Measurements from ENCODE around the gene STRN3. TPM values are rescaled to one million over a fixed set of nuclear protein-coding genes. Genes with fewer than 3 reads are reported as not detected.

Gene STRN3
- total and polyA plus RNA-seq, 2 experiments from 2014 or later = 10.1 to 53.8 TPM

- H3K4me1 ChIP-seq (ENCODE audit: insufficient read depth) = no peaks in the 10 kb centered on the region
- TF ChIP-seq EZH2 (IDR thresholded peaks at IDR 0.05; ENCODE audit: borderline replicate concordance) = no peak
- H4K20me1 ChIP-seq (ENCODE audit: insufficient read depth, poor library complexity, severe bottlenecking) = no peaks in the 10 kb centered on the region
- no peaks in the 10 kb centered on the region for H3K9me2 ChIP-seq (replicated peaks; ENCODE audit: insufficient read depth)
- no peak overlapping the region for H3K4me2 ChIP-seq
- H3K9me3 ChIP-seq (ENCODE audit: low read depth) = no peaks in the 10 kb centered on the region
- 100% methylated on average over 1 of the region's 1 CpG for WGBS (ENCODE audit: low lambda C conversion rate, missing lambda C conversion rate)
- H3K27ac ChIP-seq = no peak overlapping the region
- no peaks in the 10 kb centered on the region for H3K79me2 ChIP-seq
- DNase-seq (ENCODE audit: low spot score) = no peak
- H2AFZ ChIP-seq = no peak overlapping the region
- H3K4me3 ChIP-seq = no peak overlapping the region
- no peaks in the 10 kb centered on the region for H3K36me3 ChIP-seq (replicated peaks; ENCODE audit: insufficient read depth, low read depth)
- H3K27me3 ChIP-seq = peaks cover 4% of the 10 kb centered on the region
Measured at GRCh38 chr14:30882431-30882830, 143.7 kb downstream of the STRN3 start.

- Histone ChIP-seq H3K9me3 (ENCODE audit: low read depth) (no peaks in the 10 kb centered on the region), H4K20me1 (ENCODE audit: insufficient read depth, poor library complexity, severe bottlenecking) (no peaks in the 10 kb centered on the region), H3K4me2 (no peak overlapping the region), H3K27ac (no peak overlapping the region), H3K79me2 (no peaks in the 10 kb centered on the region), H3K9me2 (replicated peaks; ENCODE audit: insufficient read depth) (no peaks in the 10 kb centered on the region), H2AFZ (no peak overlapping the region), H3K36me3 (replicated peaks; ENCODE audit: insufficient read depth, low read depth) (no peaks in the 10 kb centered on the region), H3K4me1 (ENCODE audit: insufficient read depth) (peaks cover 15% of the 10 kb centered on the region), H3K4me3 (no peak overlapping the region), H3K27me3 (peaks cover 53% of the 10 kb centered on the region)
- TF ChIP-seq EZH2 (IDR thresholded peaks at IDR 0.05; ENCODE audit: borderline replicate concordance) (no peak), EZH2phosphoT487 (IDR thresholded peaks at IDR 0.05; ENCODE audit: low read depth, severe bottlenecking, unreplicated experiment) (no peak)
- TF ChIP-seq, protein P1, sequence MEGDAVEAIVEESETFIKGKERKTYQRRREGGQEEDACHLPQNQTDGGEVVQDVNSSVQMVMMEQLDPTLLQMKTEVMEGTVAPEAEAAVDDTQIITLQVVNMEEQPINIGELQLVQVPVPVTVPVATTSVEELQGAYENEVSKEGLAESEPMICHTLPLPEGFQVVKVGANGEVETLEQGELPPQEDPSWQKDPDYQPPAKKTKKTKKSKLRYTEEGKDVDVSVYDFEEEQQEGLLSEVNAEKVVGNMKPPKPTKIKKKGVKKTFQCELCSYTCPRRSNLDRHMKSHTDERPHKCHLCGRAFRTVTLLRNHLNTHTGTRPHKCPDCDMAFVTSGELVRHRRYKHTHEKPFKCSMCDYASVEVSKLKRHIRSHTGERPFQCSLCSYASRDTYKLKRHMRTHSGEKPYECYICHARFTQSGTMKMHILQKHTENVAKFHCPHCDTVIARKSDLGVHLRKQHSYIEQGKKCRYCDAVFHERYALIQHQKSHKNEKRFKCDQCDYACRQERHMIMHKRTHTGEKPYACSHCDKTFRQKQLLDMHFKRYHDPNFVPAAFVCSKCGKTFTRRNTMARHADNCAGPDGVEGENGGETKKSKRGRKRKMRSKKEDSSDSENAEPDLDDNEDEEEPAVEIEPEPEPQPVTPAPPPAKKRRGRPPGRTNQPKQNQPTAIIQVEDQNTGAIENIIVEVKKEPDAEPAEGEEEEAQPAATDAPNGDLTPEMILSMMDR (IDR thresholded peaks at IDR 0.05; ENCODE audit: poor library complexity) = no peak
- DNase-seq (ENCODE audit: low spot score) = no peak
- WGBS (ENCODE audit: low lambda C conversion rate, missing lambda C conversion rate) = 84% methylated on average over 4 of the region's 4 CpGs
Measured at GRCh38 chr14:30876692-30877091, 149.5 kb downstream of the STRN3 start.

GRCh38 chr14:30875788-30876053 lies 150.5 kb downstream of the STRN3 start:
- Histone ChIP-seq H3K36me3 (replicated peaks; ENCODE audit: insufficient read depth, low read depth) (no peaks in the 10 kb centered on the region), H3K79me2 (no peaks in the 10 kb centered on the region), H3K27ac (no peak overlapping the region), H3K9me2 (replicated peaks; ENCODE audit: insufficient read depth) (no peaks in the 10 kb centered on the region), H3K9me3 (ENCODE audit: low read depth) (no peaks in the 10 kb centered on the region), H3K4me3 (peak overlapping the region; percentile 7), H3K4me1 (ENCODE audit: insufficient read depth) (peaks cover 15% of the 10 kb centered on the region), H3K27me3 (peaks cover 53% of the 10 kb centered on the region), H4K20me1 (ENCODE audit: insufficient read depth, poor library complexity, severe bottlenecking) (no peaks in the 10 kb centered on the region), H2AFZ (peak overlapping the region; percentile 88), H3K4me2 (peak overlapping the region; percentile 99)
- 28% methylated on average over 9 of the region's 9 CpGs for WGBS (ENCODE audit: low lambda C conversion rate, missing lambda C conversion rate)
- TF ChIP-seq, protein P1 (IDR thresholded peaks at IDR 0.05; ENCODE audit: poor library complexity) = no peak
- TF ChIP-seq EZH2phosphoT487 (IDR thresholded peaks at IDR 0.05; ENCODE audit: low read depth, severe bottlenecking, unreplicated experiment) = no peak
- no peak for TF ChIP-seq EZH2 (IDR thresholded peaks at IDR 0.05; ENCODE audit: borderline replicate concordance)
- no peak for DNase-seq (ENCODE audit: low spot score)

- peak overlapping the region; percentile 88 for H2AFZ ChIP-seq
- no peaks in the 10 kb centered on the region for H3K36me3 ChIP-seq (replicated peaks; ENCODE audit: insufficient read depth, low read depth)
- H3K4me2 ChIP-seq = peak overlapping the region; percentile 99
- no peaks in the 10 kb centered on the region for H3K9me2 ChIP-seq (replicated peaks; ENCODE audit: insufficient read depth)
- no peaks in the 10 kb centered on the region for H4K20me1 ChIP-seq (ENCODE audit: insufficient read depth, poor library complexity, severe bottlenecking)
- H3K4me1 ChIP-seq (ENCODE audit: insufficient read depth) = peaks cover 15% of the 10 kb centered on the region
- H3K4me3 ChIP-seq = peak overlapping the region; percentile 85
- 4% methylated on average over 46 of the region's 48 CpGs for WGBS (ENCODE audit: low lambda C conversion rate, missing lambda C conversion rate)
- TF ChIP-seq, protein P1 (IDR thresholded peaks at IDR 0.05; ENCODE audit: poor library complexity) = no peak
- TF ChIP-seq EZH2phosphoT487 (IDR thresholded peaks at IDR 0.05; ENCODE audit: low read depth, severe bottlenecking, unreplicated experiment) (no peak), EZH2 (IDR thresholded peaks at IDR 0.05; ENCODE audit: borderline replicate concordance) (peak; percentile 29)
- no peak overlapping the region for H3K27ac ChIP-seq
- no peaks in the 10 kb centered on the region for H3K79me2 ChIP-seq
- no peaks in the 10 kb centered on the region for H3K9me3 ChIP-seq (ENCODE audit: low read depth)
- peak; percentile 8 for DNase-seq (ENCODE audit: low spot score)
- H3K27me3 ChIP-seq = peaks cover 53% of the 10 kb centered on the region
Measured at GRCh38 chr14:30874999-30875787, 151.0 kb downstream of the STRN3 start.
